Tibial nerve (tissue), 3 donors: ENCODE results near the gene NFAT5.

ENCODE experiments used
- POLR2A ChIP-seq, 2 donors: fragments of 450-650 bp; IDR thresholded peaks; one replicate each; pipeline ENCODE4 v1.6.1; 2017; ENCODE audit warnings: antibody characterized with exemption in 2 of 2, mild to moderate bottlenecking in 2 of 2, moderate library complexity in 2 of 2
- TF ChIP-seq, protein P1 (sequence below), 5 experiments: fragments of 200-600 bp in 3 of 5; fragments of 450-650 bp in 2 of 5; sonication (generic) in 3 of 5; IDR thresholded peaks; one replicate each; pipeline ENCODE4 v1.5.1; 2016 to 2019; ENCODE audit warnings: antibody characterized with exemption in 5 of 5, mild to moderate bottlenecking in 3 of 5, moderate library complexity in 2 of 5

DNA sequence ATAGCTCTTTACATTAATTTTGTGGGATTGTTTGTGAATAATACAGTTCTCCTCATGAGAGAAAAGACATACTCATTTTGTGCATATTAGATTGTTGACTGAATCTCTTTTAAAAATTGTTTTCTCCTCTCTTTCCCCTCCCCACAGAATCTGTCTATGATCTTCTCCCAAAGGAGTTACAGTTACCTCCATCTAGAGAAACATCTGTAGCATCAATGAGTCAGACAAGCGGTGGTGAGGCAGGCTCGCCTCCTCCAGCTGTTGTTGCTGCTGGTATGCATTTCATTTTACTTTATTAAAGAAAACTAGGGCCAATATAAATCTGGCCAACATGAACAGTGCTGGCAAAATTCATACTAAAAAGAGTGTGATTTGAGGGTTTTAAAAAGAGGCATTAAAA lies 60.5 kb downstream of the NFAT5 start:
- TF ChIP-seq, protein P1, sequence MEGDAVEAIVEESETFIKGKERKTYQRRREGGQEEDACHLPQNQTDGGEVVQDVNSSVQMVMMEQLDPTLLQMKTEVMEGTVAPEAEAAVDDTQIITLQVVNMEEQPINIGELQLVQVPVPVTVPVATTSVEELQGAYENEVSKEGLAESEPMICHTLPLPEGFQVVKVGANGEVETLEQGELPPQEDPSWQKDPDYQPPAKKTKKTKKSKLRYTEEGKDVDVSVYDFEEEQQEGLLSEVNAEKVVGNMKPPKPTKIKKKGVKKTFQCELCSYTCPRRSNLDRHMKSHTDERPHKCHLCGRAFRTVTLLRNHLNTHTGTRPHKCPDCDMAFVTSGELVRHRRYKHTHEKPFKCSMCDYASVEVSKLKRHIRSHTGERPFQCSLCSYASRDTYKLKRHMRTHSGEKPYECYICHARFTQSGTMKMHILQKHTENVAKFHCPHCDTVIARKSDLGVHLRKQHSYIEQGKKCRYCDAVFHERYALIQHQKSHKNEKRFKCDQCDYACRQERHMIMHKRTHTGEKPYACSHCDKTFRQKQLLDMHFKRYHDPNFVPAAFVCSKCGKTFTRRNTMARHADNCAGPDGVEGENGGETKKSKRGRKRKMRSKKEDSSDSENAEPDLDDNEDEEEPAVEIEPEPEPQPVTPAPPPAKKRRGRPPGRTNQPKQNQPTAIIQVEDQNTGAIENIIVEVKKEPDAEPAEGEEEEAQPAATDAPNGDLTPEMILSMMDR (IDR thresholded peaks at IDR 0.05): no peak
- TF ChIP-seq POLR2A (IDR thresholded peaks at IDR 0.05): no peak
